ENCODE results near the gene PRKAR2B. TPM values are rescaled to one million over a fixed set of nuclear protein-coding genes. Genes with fewer than 3 reads are reported as not detected.

The PRKAR2B gene
- total and polyA plus RNA-seq, 2 of the 4 experiments (the other 2 are of a cell fraction), result 3.0 to 3.1 TPM

- ATAC-seq (ENCODE audit: low read depth), result no peak
- in situ Hi-C loops (cut with MboI; ENCODE audit: low sequenced_read_pairs), result no loop called here
- no peak for TF ChIP-seq USF2 (IDR thresholded peaks at IDR 0.05; ENCODE audit: low read depth, low read length)
- no peak for TF ChIP-seq CTCF (conservative IDR thresholded peaks at IDR 0.05; ENCODE audit: low read depth, low read length)
- TF ChIP-seq RAD21 (IDR thresholded peaks at IDR 0.05; ENCODE audit: low read length), result no peak
- TF ChIP-seq RCOR1 (IDR thresholded peaks at IDR 0.05; ENCODE audit: insufficient replicate concordance, low read length), result no peak
- no peak for TF ChIP-seq MAZ (IDR thresholded peaks at IDR 0.05; ENCODE audit: borderline replicate concordance, low read depth, low read length)
- TF ChIP-seq MXI1 (IDR thresholded peaks at IDR 0.05; ENCODE audit: borderline replicate concordance, low read depth, low read length), result no peak
- TF ChIP-seq RFX5 (IDR thresholded peaks at IDR 0.05; ENCODE audit: low read depth, low read length), result no peak
- TF ChIP-seq MAFK (IDR thresholded peaks at IDR 0.05; ENCODE audit: low read depth, low read length), result no peak
- no peak for TF ChIP-seq ELK1 (IDR thresholded peaks at IDR 0.05; ENCODE audit: borderline replicate concordance, low read depth, low read length)
- TF ChIP-seq NFE2L2 (IDR thresholded peaks at IDR 0.05; ENCODE audit: low read depth, low read length), result no peak
- no peak for TF ChIP-seq FOS (IDR thresholded peaks at IDR 0.05; ENCODE audit: low read depth, low read length)
- no peak for TF ChIP-seq SMC3 (IDR thresholded peaks at IDR 0.05; ENCODE audit: low read depth, low read length)
- TF ChIP-seq CEBPB (IDR thresholded peaks at IDR 0.05; ENCODE audit: low read depth, low read length), result no peak
- TF ChIP-seq CHD1 (IDR thresholded peaks at IDR 0.05; ENCODE audit: low read depth, low read length), result no peak
- no peak for TF ChIP-seq POLR2A (IDR thresholded peaks at IDR 0.05; ENCODE audit: low read depth, low read length)
- TF ChIP-seq BHLHE40 (IDR thresholded peaks at IDR 0.05; ENCODE audit: low read depth, low read length), result no peak
- no peak overlapping the region for H3K9ac ChIP-seq (ENCODE audit: low read depth, low read length)
- H4K20me1 ChIP-seq (ENCODE audit: insufficient read depth, low read length), result no peaks in the 10 kb centered on the region
- H3K27me3 ChIP-seq (ENCODE audit: control insufficient read depth, insufficient read depth, low read length), result no peaks in the 10 kb centered on the region
- H3K9me3 ChIP-seq (ENCODE audit: control insufficient read depth, insufficient read depth, low read length), result no peaks in the 10 kb centered on the region
- no peak overlapping the region for H3K4me3 ChIP-seq (ENCODE audit: insufficient read depth, low read depth, low read length)
- no peak for DNase-seq
- no peaks in the 10 kb centered on the region for H3K36me3 ChIP-seq (ENCODE audit: control insufficient read depth, insufficient read depth, low read length)
- H3K27ac ChIP-seq (ENCODE audit: insufficient read depth, low read length), result no peak overlapping the region
- ChIA-PET CTCF (interaction anchor here (0.9 kb wide), 1 partner anchor 22 kb away, joined by 4 read pairs; no protein-coding TSS in a partner anchor), POLR2A (ENCODE audit: unreplicated experiment) (no interaction called here)
- intact Hi-C loops (cut with micrococcal nuclease), result no loop called here
- H3K14ac ChIP-seq (replicated peaks; ENCODE audit: low read depth, low read length), result no peak overlapping the region
- H4K91ac ChIP-seq (ENCODE audit: insufficient read depth, low read depth, low read length), result no peak overlapping the region
- H3K4me2 ChIP-seq (ENCODE audit: low read depth, low read length), result no peak overlapping the region
- dilution Hi-C loops (cut with HindIII; ENCODE audit: low sequenced_read_pairs, unreplicated experiment), result no loop called here
- no peak overlapping the region for H2BK20ac ChIP-seq (ENCODE audit: low read depth, low read length)
- no peak overlapping the region for H2BK5ac ChIP-seq (ENCODE audit: low read depth, low read length, poor library complexity, severe bottlenecking)
- no peak overlapping the region for H3K18ac ChIP-seq (ENCODE audit: low read depth, low read length)
- H3K4ac ChIP-seq (ENCODE audit: low read depth, low read length), result no peak overlapping the region
- no peak overlapping the region for H2BK15ac ChIP-seq (ENCODE audit: low read depth, low read length)
- no peak overlapping the region for H3K23ac ChIP-seq (ENCODE audit: low read depth, low read length)
- H3K79me1 ChIP-seq (ENCODE audit: low read depth in 1 of 2, low read length in 2 of 2), result no peaks in the 10 kb centered on the region
- H3K56ac ChIP-seq (ENCODE audit: extremely low read depth, insufficient read depth, low read length), result no peak overlapping the region
- no CpG with 5 or more reads among the region's 2 CpGs for WGBS, 2 experiments (ENCODE audit: extremely low coverage in 2 of 2, insufficient read length in 1 of 2)
- BruUV-seq (replicated peaks), result no TSS peak
- no peak overlapping the region for H2AK9ac ChIP-seq (replicated peaks; ENCODE audit: low read depth, low read length, poor library complexity)
- no peak overlapping the region for H4K8ac ChIP-seq (ENCODE audit: low read depth in 2 of 2, low read length in 2 of 2)
- no peak overlapping the region for H4K5ac ChIP-seq (ENCODE audit: low read depth, low read length)
- H2AFZ ChIP-seq (replicated peaks; ENCODE audit: low read length, poor library complexity), result no peak overlapping the region
- H2AK5ac ChIP-seq (ENCODE audit: low read depth, low read length), result no peak overlapping the region
- H2BK120ac ChIP-seq (ENCODE audit: low read depth, low read length), result no peak overlapping the region
- H3K9me1 ChIP-seq (ENCODE audit: insufficient read depth, low read length), result no peaks in the 10 kb centered on the region
- no peaks in the 10 kb centered on the region for H3K4me1 ChIP-seq (ENCODE audit: control insufficient read depth, insufficient read depth, low read length)
These were observed 43.0 kb upstream of the PRKAR2B start for GRCh38 chr7:107001490-107001889.

All from IMR-90 (cell line).